Hepatocyte (in vitro differentiated cells): ENCODE results near the gene WNT7A.

Experiments
- EZH2 ChIP-seq: fragments of 200-600 bp; sonication (generic); IDR thresholded peaks from 2 replicates; pipeline ENCODE4 v1.6.1; 2016; ENCODE audit warnings: antibody characterized with exemption, mild to moderate bottlenecking, borderline replicate concordance
- EZH2phosphoT487 ChIP-seq: fragments of 200-600 bp; sonication (generic); IDR thresholded peaks from one replicate; pipeline ENCODE4 v1.6.1; 2018; ENCODE audit warnings: antibody characterized with exemption, mild to moderate bottlenecking, low read depth, moderate library complexity; ENCODE audit not compliant: unreplicated experiment, severe bottlenecking
- TF ChIP-seq, protein P1 (sequence below): fragments of 200-600 bp; sonication (generic); IDR thresholded peaks from 2 replicates; pipeline ENCODE4 v1.5.1; 2016; ENCODE audit warnings: antibody characterized with exemption, mild to moderate bottlenecking; ENCODE audit not compliant: poor library complexity

DNA sequence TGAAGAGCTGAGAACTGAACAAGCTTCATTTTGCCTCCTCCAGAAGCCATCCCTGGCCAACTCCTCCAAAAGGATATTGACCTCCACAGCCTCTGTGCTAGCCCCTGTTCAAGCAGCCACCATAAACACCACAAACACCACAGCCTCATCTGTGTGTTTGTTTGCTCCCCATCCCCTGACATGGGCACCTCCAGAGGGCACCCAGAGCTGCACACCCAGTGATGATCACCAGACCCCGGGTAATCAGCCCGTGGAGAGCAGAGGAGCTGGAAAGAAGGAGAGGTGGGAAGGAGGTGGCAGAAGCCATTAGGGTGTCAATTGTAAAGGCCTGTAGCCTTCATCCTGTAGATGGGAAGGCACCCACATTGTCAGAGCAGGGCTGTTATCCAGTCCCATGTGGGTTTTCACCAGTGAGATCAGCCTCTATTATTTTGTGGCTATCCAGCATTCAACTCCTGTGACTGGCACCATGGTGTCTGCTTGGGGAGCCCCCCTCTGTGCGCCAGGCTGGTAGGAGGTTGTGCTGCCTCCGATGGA lies 6.8 kb upstream of the WNT7A start:
- TF ChIP-seq, protein P1, sequence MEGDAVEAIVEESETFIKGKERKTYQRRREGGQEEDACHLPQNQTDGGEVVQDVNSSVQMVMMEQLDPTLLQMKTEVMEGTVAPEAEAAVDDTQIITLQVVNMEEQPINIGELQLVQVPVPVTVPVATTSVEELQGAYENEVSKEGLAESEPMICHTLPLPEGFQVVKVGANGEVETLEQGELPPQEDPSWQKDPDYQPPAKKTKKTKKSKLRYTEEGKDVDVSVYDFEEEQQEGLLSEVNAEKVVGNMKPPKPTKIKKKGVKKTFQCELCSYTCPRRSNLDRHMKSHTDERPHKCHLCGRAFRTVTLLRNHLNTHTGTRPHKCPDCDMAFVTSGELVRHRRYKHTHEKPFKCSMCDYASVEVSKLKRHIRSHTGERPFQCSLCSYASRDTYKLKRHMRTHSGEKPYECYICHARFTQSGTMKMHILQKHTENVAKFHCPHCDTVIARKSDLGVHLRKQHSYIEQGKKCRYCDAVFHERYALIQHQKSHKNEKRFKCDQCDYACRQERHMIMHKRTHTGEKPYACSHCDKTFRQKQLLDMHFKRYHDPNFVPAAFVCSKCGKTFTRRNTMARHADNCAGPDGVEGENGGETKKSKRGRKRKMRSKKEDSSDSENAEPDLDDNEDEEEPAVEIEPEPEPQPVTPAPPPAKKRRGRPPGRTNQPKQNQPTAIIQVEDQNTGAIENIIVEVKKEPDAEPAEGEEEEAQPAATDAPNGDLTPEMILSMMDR, result no peak
- TF ChIP-seq EZH2, result no peak
- no peak for TF ChIP-seq EZH2phosphoT487
